Adrenal gland (tissue), 12 donors: ENCODE data around the gene CAND2. TPM values are rescaled to one million over a fixed set of nuclear protein-coding genes. Genes with fewer than 3 reads are reported as not detected.

Source experiments
- DNase-seq, 7 donors: peaks; one replicate each; pipeline ENCODE4 v3.0.0-alpha.2; 2019 to 2020
- H3K27ac ChIP-seq, 5 donors: fragments of 200-600 bp; sonication (generic) in 4 of 5; 1 replicate in 3 of 5; 2 replicates in 2 of 5; pipeline versions ENCODE4 v1.5.1 to v1.8.0; 2016 to 2020; ENCODE audit warnings: mild to moderate bottlenecking in 1 of 5
- H3K27me3 ChIP-seq: fragments of 200-600 bp; 2 replicates; pipeline ENCODE4 v1.8.0; 2021
- H3K36me3 ChIP-seq, 2 donors: fragments of 200-600 bp; replicated peaks in 1 of 2; 1 replicate in 1 of 2; 2 replicates in 1 of 2; pipeline versions ENCODE4 v1.5.1 to v1.8.0; 2018 to 2022
- H3K4me1 ChIP-seq, 2 donors: fragments of 200-600 bp; replicated peaks in 1 of 2; 1 replicate in 1 of 2; 2 replicates in 1 of 2; pipeline versions ENCODE4 v1.5.1 to v1.8.0; 2018 to 2021
- H3K4me3 ChIP-seq, 4 donors: fragments of 200-600 bp; sonication (generic) in 3 of 4; one replicate each; pipeline ENCODE4 v1.5.1; 2016 to 2018
- H3K9me3 ChIP-seq, 3 donors: fragments of 200-600 bp; sonication (generic) in 1 of 3; replicated peaks in 1 of 3; 1 replicate in 2 of 3; 2 replicates in 1 of 3; pipeline versions ENCODE4 v1.5.1 to v1.8.0; 2016 to 2021
- CTCF ChIP-seq, 6 experiments: fragments of 450-650 bp in 4 of 6; fragments of 200-600 bp in 2 of 6; sonication (generic) in 1 of 6; IDR thresholded peaks; 1 replicate in 5 of 6; 2 replicates in 1 of 6; pipeline versions ENCODE4 v1.5.1 to v1.8.0; 2016 to 2021; ENCODE audit warnings: antibody characterized with exemption in 6 of 6, mild to moderate bottlenecking in 2 of 6, moderate library complexity in 1 of 6
- POLR2A ChIP-seq, 2 donors: fragments of 450-650 bp; IDR thresholded peaks; one replicate each; pipeline ENCODE4 v1.6.1; 2017; ENCODE audit warnings: antibody characterized with exemption in 2 of 2, mild to moderate bottlenecking in 2 of 2, moderate library complexity in 1 of 2
- WGBS, 4 donors: extraction: QIAGEN DNeasy Blood & Tissue Kit in 2 of 4; methylation state at CpG; one replicate each; pipeline versions ENCODE4 v1.1.5 to v1.1.7; 2013 to 2017; 5-methylcytosine and 5-hydroxymethylcytosine counted together
- intact Hi-C, 2 donors: fragments of 100-400 bp; cut with DNase I; formaldehyde crosslinking; loops; one replicate each; pipeline versions ENCODE4 v1.14.1 to v1.15.0; 2022 to 2023
- polyA plus RNA-seq, 3 donors: library from polyadenylated mRNA; stranded (reverse); fragments of 200-250 nt in 2 of 3; fragments of 350-450 nt in 1 of 3; fragmentation: Illumina TruSeq in 1 of 3; extraction: RNeasy Lipid Tissue Mini Kit (QIAGEN cat#74804) in 1 of 3; gene quantifications; one replicate each; pipeline ENCODE4 v1.2.3, GENCODE V29; 2013 to 2014
- total RNA-seq, 9 donors: library from RNA; depleted of rRNA in 4 of 9; stranded (reverse); fragments of >200 nt in 4 of 9; fragments of 120-200 nt in 1 of 9; fragmentation: NEBNext Ultra II Directional in 1 of 9; extraction: Animal tissue kit (Norgen Biotek cat#: 25700) in 1 of 9; gene quantifications; one replicate each; pipeline versions ENCODE4 v1.1.0 to v1.2.4, GENCODE V29; 2013 to 2023
- donor health status: healthy with polysubstance abuse.
- donor health status: Bipolar disorder and iron deficiency.
- donor health status: DM: yes; HTN: yes; CAD: no.
- donor health status: DM: no; HTN: no; CAD: no.
- donor health status: DM: no; HTN: no; CAD: no.
- donor health status: DM: yes; HTN: yes; CAD: no.

The CAND2 gene
- total and polyA plus RNA-seq, 12 donors = 1.1 to 17.9 (median 7.6) TPM

- Histone ChIP-seq H3K4me1 (peaks cover 0 to 4% of the 10 kb centered on the region in 2 donors), H3K4me3 (no peak overlapping the region), H3K27me3 (no peaks in the 10 kb centered on the region), H3K27ac (no peak overlapping the region), H3K9me3 (no peaks in the 10 kb centered on the region), H3K36me3 (peaks cover 0 to 22% of the 10 kb centered on the region in 2 donors)
- no peak for TF ChIP-seq POLR2A (IDR thresholded peaks at IDR 0.05)
- no peak for TF ChIP-seq CTCF (IDR thresholded peaks at IDR 0.05)
- WGBS, 4 donors = 91 to 98% (median 93%) methylated on average over 8 of the region's 8 CpGs
- DNase-seq = no peak
- intact Hi-C loops = no loop called here
These were observed 21.8 kb downstream of the CAND2 start for GRCh38 chr3:12818273-12818672.

GRCh38 chr3:12818773-12819172 lies 22.3 kb downstream of the CAND2 start:
- Histone ChIP-seq H3K27ac (no peak overlapping the region), H3K4me1 (peaks cover 0 to 4% of the 10 kb centered on the region in 2 donors), H3K9me3 (no peaks in the 10 kb centered on the region), H3K36me3 (peaks cover 0 to 22% of the 10 kb centered on the region in 2 donors), H3K27me3 (no peaks in the 10 kb centered on the region), H3K4me3 (no peak overlapping the region)
- intact Hi-C loops = no loop called here
- DNase-seq = no peak
- TF ChIP-seq POLR2A (IDR thresholded peaks at IDR 0.05) (no peak), CTCF (IDR thresholded peaks at IDR 0.05) (no peak)
- 60 to 67% (median 64%) methylated on average over 5 of the region's 5 CpGs for WGBS, 4 donors

GRCh38 chr3:12822725-12823373 lies 26.4 kb downstream of the CAND2 start:
- Histone ChIP-seq H3K27ac (no peak overlapping the region), H3K9me3 (no peaks in the 10 kb centered on the region), H3K4me1 (peaks cover 0 to 4% of the 10 kb centered on the region in 2 donors), H3K36me3 (peaks cover 0 to 8% of the 10 kb centered on the region in 2 donors), H3K4me3 (no peak overlapping the region), H3K27me3 (no peaks in the 10 kb centered on the region)
- no peak for DNase-seq
- TF ChIP-seq CTCF (IDR thresholded peaks at IDR 0.05) (peak; percentile 7 to 34 (median 22)), POLR2A (IDR thresholded peaks at IDR 0.05) (no peak)
- WGBS, 4 donors = 46 to 52% (median 48%) methylated on average over 7 to 8 of the region's 8 CpGs
- intact Hi-C loops = no loop called here

DNA sequence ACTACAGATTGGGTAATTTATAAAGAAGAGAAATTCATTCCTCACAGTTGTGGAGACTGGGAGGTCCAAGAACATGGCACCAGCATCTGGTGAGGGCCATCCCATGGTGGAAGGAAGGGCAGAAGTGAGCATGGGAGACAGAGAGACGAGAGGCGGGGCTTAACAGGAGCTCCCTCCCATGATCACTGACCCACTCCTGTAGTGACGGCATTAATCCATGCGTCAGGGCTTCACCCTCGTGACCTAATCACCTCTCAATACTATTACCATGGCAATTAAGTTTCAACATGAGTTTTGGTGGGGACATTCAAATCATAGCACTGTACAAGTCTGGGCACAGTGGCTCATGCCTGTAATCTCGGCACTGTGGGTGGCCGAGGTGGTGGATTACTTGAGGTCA lies 27.8 kb downstream of the CAND2 start:
- DNase-seq = no peak
- Histone ChIP-seq H3K9me3 (no peaks in the 10 kb centered on the region), H3K4me1 (peaks cover 0 to 4% of the 10 kb centered on the region in 2 donors), H3K27me3 (no peaks in the 10 kb centered on the region), H3K27ac (no peak overlapping the region), H3K36me3 (peaks cover 0 to 7% of the 10 kb centered on the region in 2 donors), H3K4me3 (no peak overlapping the region)
- TF ChIP-seq POLR2A (IDR thresholded peaks at IDR 0.05) (no peak), CTCF (IDR thresholded peaks at IDR 0.05) (no peak)
- intact Hi-C loops = no loop called here
- WGBS, 4 donors = 89 to 99% (median 95%) methylated on average over 7 of the region's 7 CpGs
